Measurements from ENCODE around the gene NOL7. TPM values are rescaled to one million over a fixed set of nuclear protein-coding genes. Genes with fewer than 3 reads are reported as not detected.

The NOL7 gene
- total and polyA plus RNA-seq, 2 of the 13 experiments (the other 11 are each of a cell fraction or from before 2014, with no cell fraction given): 37.8 to 186 TPM

GRCh38 chr6:13574571-13575376 is 40.4 kb upstream of the NOL7 start, which contains the start of gene SIRT5 (continued):
- TF ChIP-seq AHDC1 (CRISPR knock-in tag; IDR thresholded peaks at IDR 0.05; ENCODE audit: borderline replicate concordance) (no peak), CREM (IDR thresholded peaks at IDR 0.05) (peak; percentile 34; the same call in 1 of the 2 replicates), CREM (CRISPR knock-in tag; IDR thresholded peaks at IDR 0.05) (no peak), ZZZ3 (CRISPR knock-in tag; IDR thresholded peaks at IDR 0.05; ENCODE audit: borderline replicate concordance) (0 out of 2 replicates have a peak, but pooled peaks have one; percentile 51), ZNF205 (CRISPR knock-in tag; IDR thresholded peaks at IDR 0.05) (peak; percentile 59; the same call in 1 of the 2 replicates), PAXIP1 (CRISPR knock-in tag; conservative IDR thresholded peaks at IDR 0.05) (peak; percentile 66), MEF2D (CRISPR knock-in tag; IDR thresholded peaks at IDR 0.05) (no peak; the same call in 1 of the 2 replicates), ZFY (CRISPR knock-in tag; IDR thresholded peaks at IDR 0.05) (peak; percentile 94), KDM1A (CRISPR knock-in tag; IDR thresholded peaks at IDR 0.05) (peak; percentile 97), EED (CRISPR knock-in tag; IDR thresholded peaks at IDR 0.05) (no peak; the same call in 1 of the 2 replicates), PHF20 (CRISPR knock-in tag; IDR thresholded peaks at IDR 0.05) (peak; percentile 82), ZFP37 (CRISPR knock-in tag; IDR thresholded peaks at IDR 0.05; ENCODE audit: borderline replicate concordance) (no peak), GATA4 (IDR thresholded peaks at IDR 0.05; ENCODE audit: borderline replicate concordance, low read depth) (peak; percentile 73; the same call in 1 of the 2 replicates), PAF1 (CRISPR knock-in tag; IDR thresholded peaks at IDR 0.05) (no peak), DNMT1 (CRISPR knock-in tag; IDR thresholded peaks at IDR 0.05) (peak; percentile 88)
- TF ChIP-seq, protein P1, sequence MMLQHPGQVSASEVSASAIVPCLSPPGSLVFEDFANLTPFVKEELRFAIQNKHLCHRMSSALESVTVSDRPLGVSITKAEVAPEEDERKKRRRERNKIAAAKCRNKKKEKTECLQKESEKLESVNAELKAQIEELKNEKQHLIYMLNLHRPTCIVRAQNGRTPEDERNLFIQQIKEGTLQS (CRISPR knock-in tag; IDR thresholded peaks at IDR 0.05): peak; percentile 9; the same call in 1 of the 2 replicates
- TF ChIP-seq, protein P2, sequence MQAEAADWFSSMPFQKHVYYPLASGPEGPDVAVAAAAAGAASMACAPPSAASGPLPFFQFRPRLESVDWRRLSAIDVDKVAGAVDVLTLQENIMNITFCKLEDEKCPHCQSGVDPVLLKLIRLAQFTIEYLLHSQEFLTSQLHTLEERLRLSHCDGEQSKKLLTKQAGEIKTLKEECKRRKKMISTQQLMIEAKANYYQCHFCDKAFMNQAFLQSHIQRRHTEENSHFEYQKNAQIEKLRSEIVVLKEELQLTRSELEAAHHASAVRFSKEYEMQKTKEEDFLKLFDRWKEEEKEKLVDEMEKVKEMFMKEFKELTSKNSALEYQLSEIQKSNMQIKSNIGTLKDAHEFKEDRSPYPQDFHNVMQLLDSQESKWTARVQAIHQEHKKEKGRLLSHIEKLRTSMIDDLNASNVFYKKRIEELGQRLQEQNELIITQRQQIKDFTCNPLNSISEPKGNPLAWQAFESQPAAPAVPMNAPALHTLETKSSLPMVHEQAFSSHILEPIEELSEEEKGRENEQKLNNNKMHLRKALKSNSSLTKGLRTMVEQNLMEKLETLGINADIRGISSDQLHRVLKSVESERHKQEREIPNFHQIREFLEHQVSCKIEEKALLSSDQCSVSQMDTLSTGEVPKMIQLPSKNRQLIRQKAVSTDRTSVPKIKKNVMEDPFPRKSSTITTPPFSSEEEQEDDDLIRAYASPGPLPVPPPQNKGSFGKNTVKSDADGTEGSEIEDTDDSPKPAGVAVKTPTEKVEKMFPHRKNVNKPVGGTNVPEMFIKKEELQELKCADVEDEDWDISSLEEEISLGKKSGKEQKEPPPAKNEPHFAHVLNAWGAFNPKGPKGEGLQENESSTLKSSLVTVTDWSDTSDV (CRISPR knock-in tag; IDR thresholded peaks at IDR 0.05): peak; percentile 3; the same call in 1 of the 2 replicates
